Myocyte (in vitro differentiated cells): ENCODE measurements around the gene CARD19. TPM values are rescaled to one million over a fixed set of nuclear protein-coding genes. Genes with fewer than 3 reads are reported as not detected.

Experiments
- DNase-seq: peaks from one replicate; pipeline ENCODE4 v3.0.0-alpha.2; 2012; ENCODE audit warnings: low read depth
- total RNA-seq: library from RNA; depleted of rRNA; stranded (reverse); fragments of >200 nt; gene quantifications from 2 replicates; pipeline ENCODE4 v1.2.3, GENCODE V29; 2014

CARD19 gene
- total RNA-seq, 1 donor from 2014 or later, result 61.2 TPM

DNA sequence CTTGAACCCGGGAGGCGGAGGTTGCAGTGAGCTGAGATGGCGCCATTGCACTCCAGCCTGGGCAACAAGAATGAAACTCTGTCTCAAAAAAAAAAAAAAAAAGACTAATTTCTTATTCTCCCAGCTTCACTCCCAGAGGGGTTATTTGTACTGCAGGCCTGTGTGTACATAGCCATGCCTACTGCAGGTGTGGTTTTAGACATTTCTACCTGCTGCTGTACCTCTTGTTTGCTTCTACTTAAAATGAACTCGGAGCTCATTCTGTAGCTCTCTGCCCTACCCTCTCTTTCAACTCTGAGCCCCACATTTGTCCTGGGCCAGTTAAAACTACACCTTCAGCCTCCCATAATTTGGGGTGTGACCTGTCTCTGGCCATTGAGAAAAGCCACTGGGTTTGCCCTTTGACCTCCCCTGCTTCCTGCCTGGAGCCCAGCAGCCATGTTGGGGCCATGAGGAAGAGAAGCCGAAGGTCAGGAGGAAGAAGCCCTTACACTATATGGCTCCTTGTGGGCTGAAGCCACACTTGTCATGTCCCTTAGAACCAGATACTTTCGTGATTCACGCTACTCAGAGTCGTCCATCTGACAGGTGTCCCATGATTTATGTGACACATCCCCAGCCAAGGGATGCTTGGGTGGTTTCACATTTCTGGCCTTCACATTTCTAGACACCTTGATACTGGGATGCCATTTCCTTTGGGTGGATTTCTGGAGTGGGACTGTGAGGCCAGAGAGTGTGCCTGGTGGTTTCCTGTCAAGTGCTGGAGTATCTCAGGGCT, 9.4 kb upstream of the CARD19 start:
- no peak for DNase-seq

DNA sequence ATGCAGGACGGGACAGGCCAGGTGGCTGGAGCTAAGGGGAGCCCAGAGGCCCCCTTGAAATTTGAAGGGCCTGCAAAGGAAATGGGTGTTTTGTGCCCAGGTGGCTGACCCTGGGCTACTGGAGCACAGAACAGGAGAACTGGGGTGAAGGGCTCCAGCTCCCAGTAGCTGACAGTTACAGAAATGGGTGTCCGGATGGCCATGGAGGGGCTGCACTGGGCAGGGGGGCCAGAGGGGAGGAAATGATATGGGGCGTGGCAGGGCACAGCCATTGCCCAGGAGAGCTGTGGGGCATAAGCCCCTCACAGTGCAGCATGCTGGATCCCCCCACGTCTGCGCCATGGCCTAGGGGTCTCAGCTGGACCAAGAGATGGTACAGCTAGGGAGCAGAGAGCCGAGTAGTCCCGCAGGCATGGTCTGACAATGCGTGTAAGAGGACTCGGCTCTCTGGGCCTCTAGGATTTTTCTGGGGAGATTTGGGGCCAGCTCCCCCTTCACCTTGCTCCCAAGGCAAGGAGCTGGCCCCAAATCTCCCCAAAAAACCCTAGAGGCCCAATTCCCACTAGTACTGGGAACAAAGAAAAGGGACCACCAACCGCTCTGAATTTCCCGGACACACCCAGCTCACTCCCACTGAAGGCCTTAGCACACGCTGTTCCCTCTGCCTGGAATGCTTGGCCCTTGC, 7.9 kb upstream of the CARD19 start:
- DNase-seq, result no peak

DNA sequence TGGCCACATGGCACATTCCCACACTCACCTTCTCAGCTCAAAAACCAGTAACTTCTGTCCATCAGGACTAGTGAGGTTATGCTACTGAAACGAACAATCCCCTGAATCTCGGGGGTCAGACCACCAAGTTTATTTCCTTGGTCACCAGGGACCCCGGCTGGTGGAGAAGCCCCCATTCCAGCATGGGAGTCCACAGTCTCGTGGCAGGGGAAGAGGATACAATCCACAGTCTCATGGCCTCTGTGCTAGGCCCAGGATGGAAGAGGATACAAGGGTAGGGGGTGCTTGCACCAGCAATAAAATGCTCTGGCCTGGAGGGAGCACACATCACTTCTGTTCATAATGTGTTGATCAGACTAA, 7.4 kb upstream of the CARD19 start:
- no peak for DNase-seq

DNA sequence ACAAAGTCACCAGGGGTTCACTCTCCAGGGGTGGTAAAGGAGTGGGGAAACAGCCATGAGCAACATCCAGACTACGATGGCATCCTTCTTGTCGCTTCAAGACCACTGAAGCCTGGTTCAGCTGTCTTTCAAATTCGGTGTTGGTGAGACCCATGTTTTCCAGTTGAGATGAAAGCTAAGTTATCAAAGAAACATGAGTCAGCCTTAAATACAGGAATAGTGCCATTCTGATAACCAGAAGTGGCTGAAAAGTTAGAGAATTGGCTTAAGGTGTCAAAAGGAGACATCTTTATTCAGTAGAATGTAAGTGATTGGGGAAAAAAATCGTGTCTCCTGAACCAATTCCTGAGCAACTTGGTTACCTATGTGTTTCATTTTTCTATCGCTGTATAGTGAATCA, 7.0 kb upstream of the CARD19 start:
- DNase-seq, result no peak

DNA sequence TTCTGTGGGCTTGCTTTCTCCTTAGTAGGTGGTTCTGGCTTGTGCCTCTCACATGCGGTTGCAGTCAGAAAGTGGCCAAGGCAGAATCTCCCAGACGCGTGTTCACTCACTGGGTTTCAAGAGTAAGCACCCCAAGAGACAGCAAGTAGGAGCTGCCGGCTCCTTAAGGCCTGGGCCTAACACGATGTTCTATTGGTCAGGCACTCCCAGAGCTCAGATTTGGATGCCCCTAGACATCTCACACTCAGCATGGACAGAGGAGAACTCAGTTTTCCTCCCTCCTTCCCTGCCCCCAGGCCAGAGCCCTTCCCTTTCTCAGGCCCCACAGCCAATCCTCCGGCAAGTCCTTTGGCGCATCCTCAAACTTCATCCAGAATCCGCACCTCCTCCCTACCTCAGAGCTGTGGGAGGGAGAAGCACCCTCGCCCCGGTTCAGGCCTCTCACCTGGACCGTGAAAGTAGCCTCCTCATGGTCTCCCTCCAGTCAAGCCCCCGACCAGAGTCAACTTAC, 6.5 kb upstream of the CARD19 start:
- no peak for DNase-seq

DNA sequence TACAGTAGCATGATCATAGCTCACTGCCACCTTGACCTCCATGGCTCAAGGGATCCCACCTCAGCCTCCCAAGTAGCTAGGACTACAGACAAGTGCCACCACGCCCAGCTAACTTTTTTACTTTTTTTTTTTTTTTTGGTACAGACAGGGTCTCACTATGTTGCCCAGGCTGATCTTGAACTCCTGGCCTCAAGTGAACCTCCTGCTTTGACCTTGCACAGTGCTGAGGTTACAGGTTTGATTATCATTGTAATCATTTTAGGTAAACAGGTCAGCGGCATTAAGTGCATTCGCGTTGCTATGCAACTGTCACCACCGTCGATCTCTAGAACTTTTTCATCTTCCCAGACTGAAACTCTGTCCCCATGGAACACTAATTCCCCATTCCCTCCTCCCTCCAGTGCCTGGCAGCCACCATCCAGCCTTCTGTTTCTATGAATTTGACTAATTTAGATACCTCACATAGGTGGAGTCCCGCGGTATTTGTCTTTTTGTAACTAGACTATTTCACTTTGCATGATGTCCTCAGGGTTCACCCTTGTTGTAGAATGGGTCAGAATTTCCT, 5.8 kb upstream of the CARD19 start:
- no peak for DNase-seq

DNA sequence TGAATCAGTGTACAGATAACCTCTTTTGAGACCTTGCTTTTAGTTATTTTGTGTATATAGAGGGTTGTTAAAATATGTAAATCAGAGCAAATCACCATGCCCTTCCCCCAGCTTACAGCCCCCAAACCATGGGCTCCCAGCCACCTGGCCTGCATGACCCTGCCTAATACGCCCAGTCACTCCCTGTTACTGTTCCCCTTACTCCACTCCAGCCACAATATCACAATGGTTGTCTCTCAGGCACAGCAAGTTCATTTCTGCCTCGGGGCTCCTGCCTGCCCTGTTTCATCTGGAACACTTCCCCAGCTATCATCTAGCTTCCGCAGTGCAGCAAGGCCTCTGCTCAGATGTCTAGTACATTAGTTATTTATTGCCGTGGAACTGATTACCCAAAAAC, 5.0 kb upstream of the CARD19 start:
- no peak for DNase-seq

DNA sequence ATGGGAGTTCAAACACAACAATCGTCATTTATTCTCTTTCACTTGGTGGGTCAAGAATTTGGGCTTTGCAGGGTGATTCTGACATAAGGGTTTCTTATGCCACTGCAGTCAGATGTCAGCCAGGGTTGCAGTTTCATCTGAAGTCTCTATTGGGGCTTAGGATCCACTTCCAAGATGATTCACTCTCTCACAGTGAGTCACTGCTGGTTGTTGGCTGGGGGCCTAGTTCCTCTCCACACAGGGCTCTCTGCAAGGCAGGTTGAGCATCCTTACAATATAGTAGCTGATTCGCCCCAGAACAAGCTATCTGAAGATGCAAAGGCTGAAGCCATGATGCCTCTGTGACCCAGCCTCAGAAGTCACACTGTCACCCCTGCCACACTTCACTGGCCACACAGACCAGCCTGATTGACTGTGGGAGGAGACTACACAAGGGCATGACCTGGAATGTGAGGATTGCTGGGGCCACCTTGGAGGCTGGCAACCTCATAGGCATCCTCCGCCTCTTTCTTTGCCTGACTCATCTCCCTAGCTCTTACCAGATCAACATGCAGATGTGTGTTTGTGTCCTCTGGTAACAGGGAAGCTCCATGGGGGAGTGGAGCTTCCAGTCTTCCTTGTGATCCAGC, 4.5 kb upstream of the CARD19 start:
- DNase-seq, result peak; percentile 30

DNA sequence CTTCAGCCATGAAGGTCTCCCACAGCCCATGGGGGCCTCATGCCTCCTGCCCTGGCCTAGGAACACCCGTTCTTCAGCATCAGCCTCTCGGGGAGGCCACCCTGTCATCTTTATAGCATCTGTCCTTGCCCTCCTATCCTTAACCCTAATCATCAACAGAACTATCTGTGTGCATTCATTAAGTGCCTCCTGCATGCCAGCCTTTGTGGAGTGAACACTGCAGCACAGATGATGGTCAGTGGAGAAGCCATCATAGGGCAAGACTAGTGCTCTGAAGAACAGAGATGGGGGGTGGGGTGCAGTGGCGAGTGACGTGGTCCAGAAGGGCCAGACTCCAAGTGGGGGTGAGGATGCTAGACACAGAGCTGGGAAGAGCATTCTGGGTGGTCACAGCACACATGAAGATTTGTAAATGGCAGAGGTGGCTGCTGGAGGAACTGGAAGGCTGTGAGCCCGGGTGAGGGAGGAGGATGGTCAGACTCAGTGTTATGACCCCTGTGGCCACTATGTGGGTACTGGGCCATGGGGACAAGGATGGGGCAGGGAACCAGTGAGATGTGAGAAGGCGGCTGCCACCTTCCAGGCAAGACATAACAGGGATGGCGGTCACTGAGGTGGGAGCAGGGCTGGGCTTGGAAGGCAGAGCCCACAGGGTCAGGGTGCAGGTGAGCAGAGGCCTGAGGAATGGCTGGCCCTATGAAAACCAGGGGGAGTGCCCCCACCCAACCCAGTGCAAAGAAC, 3.6 kb upstream of the CARD19 start:
- no peak for DNase-seq

DNA sequence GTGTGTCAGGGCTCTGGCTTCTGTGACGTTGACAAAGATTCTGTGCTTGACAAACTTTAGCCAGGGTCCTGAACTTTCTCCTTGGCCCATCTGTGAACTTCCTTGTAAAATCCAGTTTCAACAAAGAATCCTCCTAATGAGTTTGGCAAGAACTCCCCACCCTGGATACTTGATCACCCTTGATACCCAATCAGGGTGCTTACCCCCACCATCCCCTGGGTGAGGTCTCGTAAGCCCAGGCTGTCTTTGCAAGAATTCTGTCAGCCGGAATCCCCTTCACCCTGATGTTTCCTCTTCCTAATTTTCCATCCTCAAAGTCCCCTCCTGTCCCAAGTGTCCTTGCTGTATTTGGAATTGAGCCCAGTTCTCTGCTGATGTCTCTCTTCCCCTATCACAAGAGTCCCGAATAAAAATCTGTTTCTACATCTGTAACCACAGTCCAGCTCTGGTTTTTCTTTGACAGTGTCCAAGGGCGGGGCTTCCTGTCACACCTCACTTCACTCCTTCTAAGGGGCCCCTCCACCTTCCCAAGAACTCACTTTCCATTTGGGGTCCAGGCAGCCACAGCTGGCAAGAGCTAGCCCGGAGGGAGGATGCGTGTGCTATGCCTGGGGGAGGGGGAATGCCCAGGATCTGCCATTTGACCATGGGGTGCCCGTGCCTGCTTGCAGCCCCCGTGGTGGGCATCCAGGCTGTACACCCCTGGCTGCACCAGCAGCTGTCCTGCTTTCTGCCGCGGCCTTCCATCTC, 2.7 kb upstream of the CARD19 start:
- no peak for DNase-seq

DNA sequence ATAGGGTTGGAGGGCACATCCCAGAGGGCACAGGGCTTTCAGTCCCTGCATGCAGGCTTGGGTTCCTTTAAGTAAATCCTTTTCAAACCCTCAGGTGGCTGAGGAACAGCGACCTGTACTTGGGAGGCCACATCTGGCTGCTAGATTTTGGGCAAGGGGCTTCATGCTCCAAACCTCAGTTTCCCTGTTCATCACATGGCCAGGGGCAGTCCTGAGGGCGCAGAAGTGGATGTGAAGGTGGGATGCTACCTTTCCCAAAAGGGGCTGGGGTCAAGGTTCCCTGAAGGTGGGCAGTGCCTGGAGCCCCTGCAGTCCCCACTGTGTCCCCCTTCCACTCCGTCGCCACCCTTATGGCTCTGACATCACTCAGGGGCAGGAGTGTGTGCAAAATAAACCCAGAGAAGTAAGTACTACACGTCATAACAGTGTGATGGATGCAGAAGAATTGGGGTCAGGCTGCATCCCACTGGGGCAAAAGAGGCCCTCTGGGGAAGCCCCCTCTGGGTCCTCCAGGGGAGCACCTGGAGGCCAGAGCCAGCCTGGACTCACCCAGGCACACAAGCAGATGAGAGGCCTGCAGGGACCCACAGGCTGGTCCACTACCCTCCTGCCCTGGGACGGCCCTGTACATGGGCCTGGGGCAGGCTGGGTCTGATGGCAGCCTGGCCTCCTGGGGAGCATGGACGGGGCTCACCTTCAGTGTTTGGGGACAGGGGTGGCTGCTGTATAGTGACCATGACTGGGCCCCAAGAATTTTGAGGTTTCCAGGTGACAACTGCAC, 1.9 kb upstream of the CARD19 start:
- DNase-seq, result no peak

DNA sequence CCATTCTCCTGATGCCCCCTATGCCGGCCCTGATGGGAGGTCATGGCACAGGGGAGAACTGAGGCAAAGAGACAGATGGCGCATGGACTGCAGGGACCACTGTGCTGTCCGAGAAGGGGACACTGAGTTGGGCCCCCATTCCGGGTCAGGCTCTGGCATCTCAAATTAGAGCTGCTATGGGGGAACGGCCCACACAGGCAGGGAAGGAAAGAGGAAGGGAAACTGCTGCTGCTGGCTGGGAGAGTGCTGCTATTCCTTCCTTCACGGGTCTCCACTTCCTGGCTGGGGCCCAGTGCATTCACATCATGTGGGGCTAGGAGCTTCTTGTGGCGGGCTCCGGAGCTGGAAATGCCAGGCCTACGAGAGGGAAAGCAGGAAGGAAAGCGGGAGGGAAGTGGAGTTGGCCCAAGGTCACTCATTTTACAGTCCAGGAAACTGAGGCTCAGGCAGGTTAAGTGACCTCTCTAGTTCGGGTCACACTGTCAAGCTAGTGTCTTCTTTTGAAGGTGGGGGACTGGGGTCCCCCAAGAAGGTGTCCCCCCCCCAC, 1.3 kb upstream of the CARD19 start:
- DNase-seq, result no peak

DNA sequence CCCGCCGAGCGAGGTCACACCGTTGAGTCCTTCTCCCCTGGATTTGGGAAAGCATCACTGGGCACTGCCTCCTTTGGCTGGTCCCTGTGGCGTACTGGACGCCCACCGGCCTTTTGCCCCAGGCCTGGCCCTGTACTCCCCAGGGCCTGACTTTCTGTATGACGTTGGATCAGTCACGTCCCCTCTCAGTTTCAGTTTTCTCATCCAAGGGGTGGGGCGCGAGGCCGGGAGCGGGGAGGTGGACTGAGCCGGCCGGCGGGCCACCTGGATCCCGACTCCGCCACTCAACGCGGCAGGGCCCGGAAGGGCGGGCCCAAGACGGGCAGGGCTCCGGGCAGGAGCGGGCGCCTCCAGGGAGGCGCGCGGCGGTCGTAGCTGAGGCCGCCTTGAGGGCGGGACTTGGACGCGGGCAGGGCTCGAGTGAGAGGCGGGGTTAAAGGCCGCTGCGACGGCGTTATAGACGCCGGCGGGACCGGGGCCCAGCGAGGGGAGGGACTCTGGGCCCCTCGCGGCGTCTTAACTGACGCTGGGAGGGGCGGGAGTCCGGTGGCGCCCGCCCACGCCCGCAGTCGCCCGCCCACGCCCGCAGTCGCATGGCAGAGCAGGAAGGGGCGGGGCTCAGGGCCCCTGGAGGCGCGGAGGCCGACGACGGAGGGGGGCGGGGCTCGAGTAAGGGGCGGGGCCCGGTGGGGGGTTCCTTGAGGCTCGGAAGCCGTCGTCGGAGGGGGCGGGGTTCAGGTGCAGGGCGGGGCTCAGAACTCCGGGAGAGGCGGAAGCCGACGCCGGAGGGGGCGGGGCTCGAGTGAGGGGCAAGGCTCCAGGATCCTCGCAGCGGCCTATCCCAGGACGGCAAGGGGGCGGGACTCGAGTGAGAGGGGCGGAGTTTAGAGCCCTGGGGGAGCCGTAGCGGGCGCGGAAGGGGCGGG, 549 bp upstream of the CARD19 start:
- peak; percentile 99 for DNase-seq

DNA sequence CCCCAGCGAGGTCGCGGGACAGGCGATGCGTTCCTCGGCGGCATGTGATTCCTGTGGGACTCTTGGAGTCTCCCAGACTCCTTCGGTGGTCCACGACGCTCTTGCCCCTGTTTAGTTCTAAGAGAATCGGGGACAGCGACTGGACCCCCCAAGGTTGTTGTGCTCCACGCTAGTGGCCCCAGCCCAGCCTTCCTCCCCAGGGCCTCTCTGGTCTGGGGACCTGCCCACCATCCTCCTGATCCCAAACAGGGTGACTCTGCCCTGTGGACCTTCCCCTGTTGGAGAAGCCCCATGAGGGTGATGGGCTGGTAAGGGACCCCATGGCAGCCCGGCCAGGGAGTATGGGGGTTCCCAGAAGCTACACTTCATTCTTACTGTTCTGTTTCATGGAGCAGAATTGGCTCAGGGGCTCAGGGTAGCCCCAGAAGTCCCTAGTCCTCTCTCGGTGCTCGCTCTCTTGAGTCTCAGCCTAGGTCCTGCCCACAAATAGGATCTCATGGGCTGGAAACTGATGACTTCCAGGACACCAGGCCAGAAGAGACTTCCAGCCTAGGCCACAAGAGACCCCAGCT, 880 bp downstream of the CARD19 start:
- DNase-seq, result peak; percentile 61

DNA sequence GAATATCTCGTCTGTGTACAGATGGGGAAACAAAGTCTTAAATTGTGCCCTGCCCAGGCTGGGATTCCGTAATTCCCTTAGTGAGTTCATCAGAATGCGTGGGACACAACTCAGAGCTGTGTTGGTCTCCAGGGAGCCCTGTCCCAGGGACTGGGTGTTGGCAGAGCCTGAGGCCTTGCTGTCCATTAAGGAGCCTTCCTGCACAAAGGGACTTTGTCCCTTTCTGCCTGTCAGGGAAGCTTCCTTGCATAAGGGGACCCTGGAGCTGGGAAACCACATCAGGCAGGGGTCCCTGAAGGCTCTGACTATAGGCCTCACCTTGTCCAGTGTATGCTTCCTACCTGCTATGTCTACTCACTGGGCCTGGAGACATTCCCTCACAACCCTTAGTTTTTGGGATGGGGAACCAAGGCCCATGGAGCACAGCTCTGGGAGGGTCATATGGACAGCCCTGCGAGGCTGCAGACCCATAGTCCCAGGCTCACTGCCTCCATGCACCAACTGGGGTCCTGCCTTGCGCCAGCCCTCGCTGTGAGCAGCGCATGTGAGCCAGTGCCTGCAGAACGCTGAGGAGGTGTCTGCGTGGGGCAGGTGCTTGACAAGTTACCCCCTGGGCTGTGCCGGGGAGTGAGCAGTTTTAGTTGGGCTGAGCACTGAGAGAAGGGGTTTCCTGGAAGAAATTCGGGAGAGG, 1.6 kb downstream of the CARD19 start:
- peak; percentile 33 for DNase-seq

DNA sequence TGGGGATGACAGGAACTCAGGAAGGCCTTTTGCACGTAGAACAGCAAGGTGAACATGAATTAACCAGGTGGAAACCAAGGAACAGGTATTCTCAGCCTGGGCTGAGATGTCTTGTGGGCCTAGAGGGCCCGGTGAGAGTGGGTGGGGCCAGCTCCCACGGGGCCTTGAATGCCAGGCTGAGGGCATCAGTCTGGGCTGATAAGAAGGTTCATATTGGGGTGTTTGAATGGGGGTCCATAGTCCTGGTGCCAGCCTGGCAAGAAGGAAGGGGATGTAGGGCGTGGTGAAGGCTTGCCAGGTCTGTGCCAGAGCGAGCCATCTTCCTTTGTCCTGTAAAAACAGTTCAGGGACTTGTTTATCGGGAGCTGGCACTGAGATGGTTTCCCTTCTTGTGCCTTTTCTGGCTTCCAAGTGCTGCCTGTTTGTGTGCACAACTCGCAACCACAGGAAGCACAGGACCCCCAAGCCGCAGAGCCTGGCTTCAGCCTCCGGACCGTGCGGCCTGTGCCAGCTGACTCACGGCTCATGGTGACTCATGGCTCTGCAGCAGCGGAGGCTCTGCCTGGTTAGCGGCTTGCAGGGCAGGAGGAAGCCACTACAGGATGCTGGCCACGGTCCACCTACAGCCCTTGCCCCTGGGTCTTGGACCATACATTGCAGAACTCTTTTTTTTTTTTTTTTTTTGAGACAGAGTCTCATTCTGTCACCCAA, 2.4 kb downstream of the CARD19 start:
- DNase-seq, result peak; percentile 97
